Prostate gland (tissue), 2 donors: Measurements from ENCODE around the gene TEX14.

Source experiments
- POLR2A ChIP-seq: fragments of 450-650 bp; IDR thresholded peaks from one replicate; pipeline ENCODE4 v1.6.1; 2016; ENCODE audit warnings: antibody characterized with exemption, mild to moderate bottlenecking
- POLR2AphosphoS5 ChIP-seq: sonication (generic); formaldehyde crosslinking; IDR thresholded peaks from one replicate; pipeline ENCODE4 v1.6.1; 2017; ENCODE audit warnings: antibody characterized with exemption
- TF ChIP-seq, protein P1 (sequence below), 4 experiments: fragments of 200-600 bp in 2 of 4; fragments of 450-650 bp in 2 of 4; sonication (generic) in 2 of 4; IDR thresholded peaks; 1 replicate in 3 of 4; 2 replicates in 1 of 4; pipeline ENCODE4 v1.5.1; 2016 to 2019; ENCODE audit warnings: antibody characterized with exemption in 4 of 4, mild to moderate bottlenecking in 2 of 4, moderate library complexity in 2 of 4

DNA sequence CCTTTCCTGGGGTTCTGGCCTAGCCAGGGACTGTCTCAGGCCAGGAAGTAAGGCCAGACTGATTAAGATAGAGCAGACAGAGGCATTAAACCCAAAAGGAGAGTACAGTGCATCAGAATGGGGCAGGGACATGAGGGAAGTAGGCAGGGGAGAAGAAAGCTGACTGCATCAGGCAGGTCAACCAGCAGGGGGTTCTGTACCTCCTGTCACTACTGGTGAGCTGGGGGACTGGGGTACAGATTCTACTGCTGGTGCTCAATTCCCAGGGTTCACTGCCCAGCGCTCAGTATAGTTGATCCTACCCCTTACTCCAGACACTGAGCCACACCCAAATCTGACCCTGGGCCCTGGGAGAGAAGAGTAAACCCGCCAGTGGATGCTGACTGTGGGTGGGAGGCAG, 164.5 kb downstream of the TEX14 start:
- TF ChIP-seq, protein P1, sequence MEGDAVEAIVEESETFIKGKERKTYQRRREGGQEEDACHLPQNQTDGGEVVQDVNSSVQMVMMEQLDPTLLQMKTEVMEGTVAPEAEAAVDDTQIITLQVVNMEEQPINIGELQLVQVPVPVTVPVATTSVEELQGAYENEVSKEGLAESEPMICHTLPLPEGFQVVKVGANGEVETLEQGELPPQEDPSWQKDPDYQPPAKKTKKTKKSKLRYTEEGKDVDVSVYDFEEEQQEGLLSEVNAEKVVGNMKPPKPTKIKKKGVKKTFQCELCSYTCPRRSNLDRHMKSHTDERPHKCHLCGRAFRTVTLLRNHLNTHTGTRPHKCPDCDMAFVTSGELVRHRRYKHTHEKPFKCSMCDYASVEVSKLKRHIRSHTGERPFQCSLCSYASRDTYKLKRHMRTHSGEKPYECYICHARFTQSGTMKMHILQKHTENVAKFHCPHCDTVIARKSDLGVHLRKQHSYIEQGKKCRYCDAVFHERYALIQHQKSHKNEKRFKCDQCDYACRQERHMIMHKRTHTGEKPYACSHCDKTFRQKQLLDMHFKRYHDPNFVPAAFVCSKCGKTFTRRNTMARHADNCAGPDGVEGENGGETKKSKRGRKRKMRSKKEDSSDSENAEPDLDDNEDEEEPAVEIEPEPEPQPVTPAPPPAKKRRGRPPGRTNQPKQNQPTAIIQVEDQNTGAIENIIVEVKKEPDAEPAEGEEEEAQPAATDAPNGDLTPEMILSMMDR (IDR thresholded peaks at IDR 0.05): no peak
- TF ChIP-seq POLR2A (no peak), POLR2AphosphoS5 (no peak)
